Activated CD4-positive, CD25-positive, alpha-beta regulatory T cell treated with anti-CD3 and anti-CD28 coated beads, Interleukin-2, amount 50 U/mL, for 72 hours (primary cell): ENCODE data around the gene MTHFD2L.
A peak's percentile ranks its signal among the peaks of the same experiment; 100 is the strongest.
"Not testable (repeated sequence)": the region's sequence is repeated elsewhere in the genome, so short reads cannot be mapped to it uniquely, and the experiment has no call there.

Experiments used
- DNase-seq: peaks from one replicate; pipeline ENCODE4 v3.0.0; 2021

Gene MTHFD2L

DNA sequence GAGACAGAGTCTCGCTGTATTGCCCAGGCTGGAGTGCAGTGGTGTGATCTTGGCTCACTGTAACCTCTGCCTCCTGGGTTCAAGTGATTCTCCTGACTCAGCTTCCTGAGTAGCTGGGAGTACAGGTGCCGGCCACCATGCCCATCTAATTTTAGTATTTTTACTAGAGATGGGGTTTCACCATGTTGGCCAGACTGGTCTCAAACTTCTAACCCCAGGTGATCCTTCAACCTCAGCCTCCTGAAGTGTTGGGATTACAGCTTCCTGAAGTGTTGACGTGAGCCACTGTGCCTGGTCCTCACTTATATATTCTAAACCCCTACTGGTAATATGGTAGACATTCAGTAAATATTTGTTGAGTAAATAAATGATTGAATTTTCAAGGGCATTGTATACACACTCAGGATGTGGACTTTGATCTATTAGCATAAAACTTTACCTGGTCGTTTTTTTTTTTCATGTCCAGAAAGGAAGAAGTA lies 33.0 kb downstream of the MTHFD2L start:
- DNase-seq: no peak

DNA sequence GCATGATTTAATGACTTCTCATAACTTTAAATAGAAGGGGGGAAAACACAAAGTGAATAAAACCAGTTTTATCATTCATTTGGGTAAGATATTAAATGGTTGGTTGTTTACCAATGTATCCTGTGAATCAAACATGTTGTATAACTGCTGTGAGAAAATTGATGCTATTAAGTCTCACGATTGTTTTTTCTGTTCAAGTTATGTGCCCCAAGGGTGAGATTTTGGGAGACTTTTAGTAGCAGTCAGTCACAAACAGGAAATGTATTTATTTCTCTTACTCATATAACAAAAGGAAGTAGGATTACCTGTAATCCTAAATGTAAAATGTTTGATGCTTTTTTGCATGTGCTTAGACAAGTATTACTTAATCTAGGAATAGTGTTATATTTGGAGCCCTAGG lies 39.2 kb downstream of the MTHFD2L start:
- DNase-seq: no peak

DNA sequence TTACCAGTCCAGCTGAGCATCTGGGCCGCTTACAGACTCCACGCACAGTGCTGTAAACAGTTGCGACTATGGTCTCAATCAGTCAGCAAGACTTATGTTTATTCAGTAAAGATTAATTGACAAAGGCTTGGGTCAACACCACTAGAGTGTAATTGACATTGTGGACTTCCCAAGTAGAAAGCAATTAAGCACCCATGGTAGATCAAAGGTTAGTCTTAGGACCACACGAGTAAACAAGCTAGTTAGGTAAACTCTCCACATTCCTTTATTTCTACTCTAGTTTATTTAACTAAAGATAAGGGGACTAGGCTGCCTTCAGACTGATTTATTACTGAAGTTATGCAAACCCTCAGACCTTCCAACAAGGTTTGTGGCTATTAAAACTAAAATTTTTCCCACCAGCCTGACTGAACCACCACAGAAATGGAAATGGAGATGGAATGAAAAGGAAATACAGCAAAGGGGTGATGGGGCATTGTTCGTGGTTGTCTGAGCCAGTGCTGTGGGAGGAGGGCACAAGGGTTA lies 44.2 kb downstream of the MTHFD2L start:
- DNase-seq: no peak

DNA sequence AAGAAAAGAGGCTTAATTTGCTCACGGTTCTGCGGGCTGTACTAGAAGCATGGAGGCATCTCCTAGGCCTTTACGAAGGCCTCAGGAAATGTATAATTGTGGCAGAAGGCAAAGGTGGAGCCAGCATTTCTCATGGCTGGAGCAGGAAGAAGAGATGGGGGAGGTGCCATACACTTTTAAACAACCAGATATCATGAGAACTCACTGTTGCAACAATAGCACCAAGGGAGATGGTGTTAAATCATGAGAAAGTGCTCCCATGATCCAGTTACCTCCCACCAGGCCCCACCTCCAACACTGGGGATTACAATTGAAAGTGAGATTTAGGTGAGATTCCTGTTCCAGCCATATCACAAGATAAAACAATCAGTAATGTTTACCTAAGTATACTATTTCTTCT lies 45.5 kb downstream of the MTHFD2L start:
- DNase-seq: no peak

DNA sequence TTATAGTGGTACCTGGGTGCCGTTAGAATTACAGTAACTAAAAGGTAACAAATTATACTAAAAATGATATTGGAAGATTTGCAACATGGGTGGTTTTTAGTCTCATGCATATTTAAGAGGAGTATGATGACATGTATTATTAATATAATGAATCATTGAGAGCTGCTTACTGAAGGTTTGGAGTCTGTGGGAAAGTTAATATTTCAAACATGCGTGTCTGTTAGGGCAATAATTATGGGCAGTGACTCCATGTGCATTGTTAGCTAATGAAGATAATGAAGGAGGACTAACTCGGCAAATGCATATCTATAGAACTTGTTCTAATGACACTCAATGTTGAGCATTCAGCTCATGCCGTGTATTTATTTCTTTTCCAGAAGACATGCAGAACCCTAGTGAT lies 47.1 kb downstream of the MTHFD2L start:
- DNase-seq: no peak

DNA sequence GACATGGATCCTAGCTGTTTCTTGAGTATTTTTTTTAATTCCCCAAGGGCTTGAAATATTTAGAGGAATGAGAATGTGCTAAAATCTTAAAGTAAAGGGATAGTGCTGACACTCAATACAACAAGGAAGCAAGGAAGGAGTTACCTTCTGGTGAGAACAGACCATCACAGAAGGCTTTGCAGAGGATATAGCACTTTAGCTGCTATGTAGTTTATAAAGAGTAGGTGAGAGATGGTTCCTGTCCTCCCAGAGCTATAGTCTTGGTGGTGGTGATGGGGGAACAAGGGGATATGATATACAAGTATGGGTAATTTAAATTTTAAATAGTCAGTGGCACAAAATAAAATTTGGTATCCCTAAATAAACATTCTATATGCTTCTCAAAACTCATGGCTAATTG lies 47.6 kb downstream of the MTHFD2L start:
- no peak for DNase-seq

DNA sequence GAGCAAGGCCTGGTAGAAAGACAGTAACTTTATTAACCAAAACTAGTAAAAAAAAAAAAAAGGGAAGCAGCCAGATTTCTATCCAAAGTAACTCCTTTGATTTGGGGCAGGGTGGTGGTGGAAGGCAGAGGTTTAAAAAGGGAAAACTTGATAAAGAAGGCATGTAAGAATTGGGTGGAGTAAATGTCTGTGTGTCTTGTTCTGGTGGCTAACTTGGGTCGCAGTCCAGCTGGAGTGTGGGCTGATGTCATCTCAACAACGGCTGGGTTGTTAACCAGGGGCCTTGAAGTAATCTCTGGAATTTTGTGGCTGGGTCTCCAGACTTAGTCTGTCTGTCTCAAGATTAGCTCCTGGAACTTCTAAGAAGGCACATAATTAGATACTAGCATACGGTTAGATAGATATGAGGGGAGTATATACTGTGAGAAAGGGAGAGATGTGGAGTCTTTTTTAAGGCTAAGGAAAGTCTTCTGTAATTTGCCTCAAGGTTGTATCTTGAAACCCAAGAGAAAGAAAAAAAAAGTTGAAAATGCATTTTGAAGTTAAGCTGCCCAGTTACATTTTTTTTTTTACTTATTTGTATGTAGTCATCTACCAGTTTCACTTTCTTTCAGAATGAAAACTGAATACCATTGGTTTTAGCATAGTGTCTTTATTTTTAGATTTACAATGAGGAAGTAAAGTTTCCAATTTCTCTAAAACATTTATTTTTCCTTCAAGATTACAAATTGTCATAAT lies 48.3 kb downstream of the MTHFD2L start:
- DNase-seq: no peak

DNA sequence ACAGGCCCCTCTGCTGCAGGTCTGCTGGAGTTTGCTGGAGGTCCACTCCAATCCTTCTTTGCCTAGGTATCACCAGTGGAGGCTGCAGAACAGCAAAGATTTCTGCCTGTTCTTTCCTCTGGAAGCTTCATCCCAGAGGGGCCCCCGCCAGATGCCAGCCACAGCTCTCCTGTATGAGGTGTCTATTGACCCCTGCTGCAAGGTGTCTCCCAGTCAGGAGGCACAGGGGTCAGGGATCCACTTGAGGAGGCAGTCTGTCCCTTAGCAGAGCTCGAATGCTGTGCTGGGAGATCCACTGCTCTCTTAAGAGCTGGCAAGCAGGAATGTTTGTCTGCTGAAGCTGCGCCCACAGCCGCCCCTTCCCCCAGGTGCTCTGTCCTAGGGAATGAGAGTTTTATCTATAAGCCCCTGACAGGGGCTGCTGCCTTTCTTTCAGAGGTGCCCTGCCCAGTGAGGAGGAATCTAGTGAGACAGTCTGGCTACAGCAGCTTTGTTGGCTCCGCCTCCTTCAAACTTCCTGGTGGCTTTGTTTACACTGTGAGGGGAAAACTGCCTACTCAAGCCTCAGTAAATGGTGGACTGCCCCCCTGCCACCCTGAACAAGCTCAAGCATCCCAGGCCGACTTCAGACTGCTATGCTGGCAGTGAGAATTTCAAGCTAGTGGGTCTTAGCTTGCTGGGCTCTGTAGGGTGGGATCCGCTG lies 56.7 kb downstream of the MTHFD2L start:
- not testable (repeated sequence) for DNase-seq

DNA sequence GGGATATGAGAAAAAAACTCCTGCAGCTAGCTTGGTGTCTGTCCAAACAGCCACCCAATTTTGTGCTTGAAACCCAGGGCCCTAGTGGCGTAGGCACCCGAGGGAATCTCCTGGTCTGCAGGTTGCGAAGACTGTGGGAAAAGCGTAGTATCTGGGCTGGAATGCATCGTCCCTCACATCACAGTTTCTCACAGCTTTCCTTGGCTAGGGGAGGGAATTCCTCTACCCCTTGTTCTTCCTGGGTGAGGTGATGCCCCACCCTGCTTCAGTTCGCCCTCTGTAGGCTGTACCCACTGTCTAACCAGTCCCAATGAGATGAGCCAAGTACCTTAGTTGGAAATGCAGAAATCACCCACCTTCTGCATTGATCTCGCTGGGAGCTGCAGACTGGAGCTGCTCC lies 57.3 kb downstream of the MTHFD2L start:
- not testable (repeated sequence) for DNase-seq

DNA sequence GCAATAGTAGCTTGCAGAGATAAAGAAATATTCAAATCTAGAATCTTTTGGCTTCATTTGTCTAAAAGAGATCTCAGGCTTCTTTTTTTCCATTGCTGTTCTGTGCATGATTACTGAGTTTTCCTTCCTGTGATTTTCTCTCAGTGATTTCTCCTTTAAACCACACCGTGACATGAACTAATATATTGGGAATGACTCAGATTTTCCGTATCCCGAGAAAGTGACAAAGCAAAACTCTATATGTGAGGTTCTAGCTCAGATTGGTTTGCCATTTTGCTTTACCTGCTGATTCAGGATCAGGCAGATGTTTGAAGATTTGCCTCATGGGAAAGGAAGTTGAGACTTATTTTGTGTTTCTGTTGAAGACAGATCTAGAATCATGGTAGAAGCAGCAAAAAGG lies 59.4 kb downstream of the MTHFD2L start:
- DNase-seq: no peak

DNA sequence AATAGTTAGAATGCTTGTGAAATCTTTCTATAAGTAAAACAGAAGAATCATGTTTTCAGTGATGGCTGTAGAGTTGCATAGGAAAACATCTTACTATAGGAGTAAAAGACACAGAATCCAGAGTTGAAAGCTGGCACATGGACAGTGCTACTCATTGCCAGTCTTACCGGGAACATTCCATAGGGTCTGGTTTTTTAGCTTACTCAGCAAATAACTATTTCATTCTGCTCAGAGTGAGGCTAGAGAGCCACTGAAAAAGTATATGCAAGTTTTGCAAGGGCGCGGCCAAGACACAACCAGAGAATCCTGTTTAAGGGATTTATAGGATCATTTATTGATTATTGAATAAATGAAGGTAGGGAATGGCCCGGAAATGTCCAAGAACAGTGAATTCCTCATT lies 60.3 kb downstream of the MTHFD2L start:
- DNase-seq: no peak

DNA sequence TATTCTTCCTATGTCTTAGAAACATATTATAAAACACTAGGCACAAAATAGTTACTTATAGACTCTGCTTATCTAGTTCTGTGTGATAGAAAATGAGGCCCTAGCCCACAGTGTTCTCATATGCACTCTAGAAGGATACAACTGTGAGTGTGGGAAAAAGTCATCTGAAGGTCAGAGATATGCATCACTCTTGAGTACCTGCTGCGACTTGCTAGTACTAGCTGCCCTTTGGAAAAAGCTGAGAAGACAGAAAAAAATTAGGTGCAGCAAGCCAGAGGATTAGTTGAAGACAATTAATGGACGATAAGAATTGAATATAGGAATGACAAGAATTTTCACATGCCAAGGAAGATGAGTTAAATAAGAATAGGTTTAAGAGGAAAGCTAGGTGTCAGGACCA lies 61.3 kb downstream of the MTHFD2L start:
- DNase-seq: no peak

DNA sequence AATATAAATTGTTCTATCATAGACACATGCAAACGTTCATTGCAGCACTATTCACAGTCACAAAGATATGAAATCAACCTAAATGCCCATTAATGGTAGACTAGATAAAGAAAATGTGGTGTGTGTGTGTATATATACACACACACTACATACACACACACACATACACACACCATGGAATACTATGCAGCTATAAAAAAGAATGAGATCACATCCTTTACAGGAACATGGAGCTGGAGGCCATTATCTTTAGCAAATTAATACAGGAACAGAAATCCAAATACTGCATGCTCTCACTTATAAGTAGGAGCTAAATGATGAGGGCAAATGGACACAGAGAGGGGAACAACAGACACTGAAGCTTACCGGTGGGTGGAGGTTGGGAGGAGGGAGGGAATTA lies 65.2 kb downstream of the MTHFD2L start:
- no peak for DNase-seq

DNA sequence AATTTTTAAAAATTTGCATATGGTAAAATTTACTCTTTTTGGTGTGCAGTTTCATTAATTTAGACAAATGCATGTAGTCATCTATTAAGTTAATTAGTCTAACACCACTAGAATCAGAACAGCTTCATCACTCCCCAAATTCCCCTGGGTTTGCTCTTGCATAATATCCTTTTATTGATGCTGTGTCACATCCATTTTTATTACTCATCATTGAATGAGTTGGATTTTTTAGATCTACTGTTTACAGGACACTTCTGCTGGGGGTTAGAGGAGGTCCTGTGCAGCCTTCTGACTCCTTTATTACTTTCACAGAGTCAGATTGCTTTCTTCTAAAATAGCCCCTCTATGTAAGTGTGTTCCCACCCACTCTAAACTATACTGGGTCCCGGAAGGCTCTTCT lies 65.9 kb downstream of the MTHFD2L start:
- DNase-seq: no peak

DNA sequence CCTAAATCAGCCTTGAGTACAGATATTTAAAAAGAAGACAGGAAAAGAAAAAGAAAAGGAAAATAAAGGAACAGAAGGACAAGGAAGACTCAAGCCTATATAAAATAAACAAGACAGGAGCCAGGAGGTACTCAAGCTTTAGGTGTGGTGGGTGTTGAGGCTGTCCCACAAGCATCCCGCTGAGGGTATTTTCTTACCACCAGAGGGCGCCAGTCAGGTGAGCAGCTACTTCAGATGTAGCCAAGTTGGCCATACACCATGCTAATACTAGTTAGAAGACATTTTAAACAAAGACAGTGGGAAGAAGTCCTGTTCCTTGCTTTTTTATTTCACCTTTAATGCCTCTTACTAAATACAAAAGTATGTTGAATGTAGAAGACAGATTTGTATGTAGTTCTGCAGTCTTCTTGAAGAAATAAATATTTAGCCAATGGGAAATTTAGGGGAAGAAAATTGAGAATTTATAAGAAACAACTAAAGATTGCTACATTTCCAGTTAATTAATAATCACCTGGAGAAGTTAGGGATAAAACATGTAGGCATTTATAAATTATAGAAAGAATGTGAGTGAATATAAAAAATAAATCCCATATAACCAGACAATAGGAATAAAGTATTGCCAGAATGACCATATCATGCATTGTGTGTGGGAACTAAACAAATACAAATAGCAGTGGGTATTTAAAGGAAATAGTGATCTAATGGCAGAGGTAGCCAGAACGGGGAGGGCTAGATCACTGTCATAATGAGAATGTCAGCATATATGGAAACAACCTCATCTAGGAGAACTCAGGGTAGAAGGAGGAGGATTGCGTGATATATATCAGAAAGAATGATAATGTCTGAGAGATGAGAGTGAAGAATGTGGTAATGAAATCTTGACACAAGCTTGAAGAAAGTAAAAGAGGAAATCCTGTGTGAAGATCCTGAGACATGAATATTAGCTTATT lies 71.0 kb downstream of the MTHFD2L start:
- peak; percentile 67 for DNase-seq

DNA sequence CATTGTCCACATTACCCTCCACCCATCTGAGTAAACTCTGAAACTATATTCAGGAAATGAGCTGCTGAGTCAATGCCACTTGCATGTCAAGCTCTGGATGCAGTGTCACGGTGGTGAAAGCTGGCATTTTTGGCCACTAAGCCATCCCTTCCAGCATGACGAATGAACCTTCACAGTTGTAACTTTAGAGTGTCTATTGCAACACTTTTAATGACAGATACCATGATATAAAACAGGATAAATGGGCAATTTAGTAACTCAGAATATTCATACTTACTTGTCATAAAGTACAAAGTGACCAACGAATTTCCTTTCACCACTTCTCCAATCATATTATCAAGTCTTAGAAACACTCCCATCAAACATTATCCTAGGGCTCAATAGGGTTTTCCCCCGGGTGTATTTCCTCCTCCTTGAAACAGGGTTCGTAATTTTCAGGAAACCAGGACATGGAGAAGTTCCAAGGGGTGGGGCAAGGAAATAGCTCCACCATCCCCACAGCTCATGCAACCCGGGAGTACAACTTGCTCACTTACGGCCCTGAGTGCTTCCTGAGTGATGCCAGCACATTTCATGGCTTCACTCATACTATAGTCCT lies 73.1 kb downstream of the MTHFD2L start:
- no peak for DNase-seq

DNA sequence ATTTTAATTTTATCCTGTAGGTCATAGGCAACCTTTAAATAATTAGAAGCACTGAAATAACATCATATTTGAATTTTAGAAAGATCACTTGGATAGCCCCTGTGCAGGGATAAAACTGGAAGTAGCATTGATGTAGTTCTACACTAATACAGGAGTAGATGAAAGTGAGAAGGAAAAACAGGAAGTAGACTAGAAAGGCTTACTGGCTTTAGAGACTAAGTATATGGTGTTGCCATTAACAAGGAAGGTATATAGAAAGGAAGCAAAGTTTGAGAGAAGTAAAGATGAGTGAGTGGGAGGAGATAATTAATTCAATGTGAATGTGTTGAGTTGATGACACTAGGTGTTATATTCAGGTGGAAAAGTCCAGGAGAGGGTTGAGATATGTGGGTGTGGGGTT lies 77.2 kb downstream of the MTHFD2L start:
- DNase-seq: no peak

DNA sequence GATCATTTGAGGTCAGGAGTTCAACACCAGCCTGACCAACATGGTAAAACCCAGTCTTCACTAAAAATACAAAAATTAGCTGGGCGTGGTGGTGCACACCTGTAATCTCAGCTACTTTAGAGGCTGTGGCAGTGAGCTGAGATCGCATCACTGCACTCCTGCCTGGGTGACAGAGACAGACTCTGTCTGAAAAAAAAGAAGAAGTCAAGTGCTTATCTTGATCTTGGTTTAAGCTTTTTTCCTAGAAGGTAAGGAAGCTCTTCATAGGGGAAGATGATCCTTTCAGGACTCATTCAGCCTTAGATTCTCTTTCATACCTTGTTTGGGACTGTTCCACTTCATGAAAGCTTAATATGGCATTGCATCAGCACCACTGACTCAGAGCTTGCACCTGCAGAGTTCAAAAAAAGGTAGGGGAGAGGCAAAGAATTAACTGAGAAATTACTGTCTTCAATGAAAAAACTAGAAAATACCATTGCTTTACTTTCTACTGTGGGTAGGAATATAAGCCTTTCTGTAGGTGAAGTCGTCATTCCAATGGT lies 79.6 kb downstream of the MTHFD2L start:
- DNase-seq: no peak

DNA sequence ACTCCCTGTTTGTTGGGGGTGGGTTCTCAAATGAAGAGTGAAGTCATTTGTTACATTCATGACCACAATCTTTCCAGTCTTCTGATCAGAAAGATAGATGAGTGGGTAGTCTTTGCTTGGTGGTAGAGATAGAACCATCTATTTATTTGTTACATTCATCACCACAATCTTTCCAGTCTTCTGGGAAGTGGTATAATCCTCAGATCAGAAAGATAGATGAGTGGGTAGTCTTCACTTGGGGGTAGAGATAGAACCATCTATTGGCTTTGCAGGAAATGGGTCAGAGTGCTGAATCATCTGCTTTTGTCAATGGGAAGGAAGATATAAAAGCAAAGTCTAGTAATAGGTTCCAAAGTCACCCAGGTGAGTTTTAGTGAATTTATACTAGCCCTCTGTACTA lies 86.1 kb downstream of the MTHFD2L start:
- no peak for DNase-seq

DNA sequence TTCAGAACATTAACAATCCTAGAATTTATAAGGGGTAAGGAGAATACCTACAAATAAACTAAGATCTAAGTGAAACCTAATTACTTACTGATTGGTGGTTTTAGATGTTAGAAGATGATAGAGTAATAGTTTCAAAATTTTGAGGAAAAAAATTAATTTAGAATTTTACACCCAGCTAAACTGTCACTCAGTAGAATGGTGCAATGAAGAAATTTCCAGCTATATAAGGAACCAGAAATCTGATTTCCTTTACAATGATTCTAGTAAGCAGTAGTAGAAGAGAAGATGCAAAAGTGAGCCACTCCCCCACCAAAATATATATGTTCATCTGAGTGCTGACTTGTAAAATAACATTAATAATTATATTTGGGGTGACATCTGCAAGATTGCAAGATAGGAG lies 95.0 kb downstream of the MTHFD2L start:
- no peak for DNase-seq

DNA sequence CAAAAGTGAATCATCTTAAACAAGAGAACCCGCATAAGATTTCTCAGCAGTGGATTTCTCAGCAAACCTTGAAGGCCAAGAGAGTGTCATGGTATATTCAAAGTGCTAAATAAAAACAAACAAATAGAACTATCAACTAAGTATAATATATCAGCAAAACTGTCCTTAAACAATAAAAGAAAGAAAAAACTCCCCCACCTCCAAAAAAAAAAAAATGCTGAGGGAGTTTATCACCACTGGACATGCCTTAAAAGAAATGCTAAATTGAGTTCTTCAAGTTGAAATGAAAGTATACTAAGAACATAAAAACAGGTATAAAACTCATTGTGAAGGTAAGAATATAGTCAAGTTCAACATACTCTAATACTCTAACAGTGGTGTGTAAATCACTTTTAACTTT lies 96.5 kb downstream of the MTHFD2L start:
- no peak for DNase-seq

DNA sequence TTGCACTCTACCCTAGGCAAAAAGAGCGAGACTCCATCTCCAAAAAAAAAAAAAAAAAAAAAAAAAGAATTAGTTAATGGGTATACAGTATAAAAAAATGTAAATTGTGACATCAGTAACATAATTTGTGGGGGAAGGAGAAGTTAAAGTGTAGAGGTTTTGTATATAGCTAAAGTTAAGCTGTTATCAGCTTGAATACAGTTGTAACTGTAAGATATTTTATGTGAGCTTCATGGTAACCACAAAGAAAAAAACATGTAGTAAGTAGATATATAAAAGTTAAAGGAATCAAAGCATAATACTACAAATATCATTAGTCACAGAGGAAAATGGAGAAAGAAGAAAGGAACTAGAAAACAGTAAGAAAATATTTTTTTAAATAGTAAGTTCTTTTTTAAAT lies 97.2 kb downstream of the MTHFD2L start:
- DNase-seq: no peak

DNA sequence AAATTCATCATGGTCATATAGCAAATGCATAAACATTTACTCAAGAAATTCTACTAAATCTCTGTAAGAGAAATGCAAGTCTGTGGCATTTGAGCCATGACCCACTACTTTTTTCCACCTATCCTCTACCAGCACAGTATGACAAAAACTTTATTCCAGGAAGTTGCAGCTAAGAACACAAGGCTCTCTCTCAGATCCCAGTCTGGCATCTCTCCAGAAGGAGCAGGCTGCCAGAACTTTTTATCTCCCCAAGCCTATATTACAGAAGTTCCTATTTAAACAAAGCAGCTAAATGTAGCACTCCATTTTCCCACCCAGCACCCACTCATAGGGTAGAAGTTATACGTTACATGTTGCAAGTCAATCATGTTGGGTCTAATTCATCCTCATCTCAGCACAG lies 101.0 kb downstream of the MTHFD2L start:
- DNase-seq: no peak
